Muscle layer of duodenum (tissue), 2 donors: ENCODE results near the gene DYSF.
"Not testable (repeated sequence)": the region's sequence is repeated elsewhere in the genome, so short reads cannot be mapped to it uniquely, and the experiment has no call there.

Source experiments
- H3K27ac ChIP-seq: one replicate; pipeline ENCODE4 v1.7.0; 2013; ENCODE audit warnings: mild to moderate bottlenecking, low read length
- H3K27me3 ChIP-seq: one replicate; pipeline ENCODE4 v1.7.0; 2013; ENCODE audit warnings: low read depth, mild to moderate bottlenecking, control low read depth, low read length
- H3K36me3 ChIP-seq, 2 donors: one replicate each; pipeline ENCODE4 v1.7.0; 2013; ENCODE audit warnings: low read length in 2 of 2, control low read depth in 1 of 2, mild to moderate bottlenecking in 1 of 2; ENCODE audit not compliant: insufficient read depth in 2 of 2, control insufficient read depth in 1 of 2
- H3K4me1 ChIP-seq, 2 donors: one replicate each; pipeline ENCODE4 v1.7.0; 2013; ENCODE audit warnings: low read length in 2 of 2, mild to moderate bottlenecking in 2 of 2, control low read depth in 1 of 2, moderate library complexity in 1 of 2; ENCODE audit not compliant: insufficient read depth in 2 of 2, control insufficient read depth in 1 of 2
- H3K4me3 ChIP-seq, 2 donors: one replicate each; pipeline ENCODE4 v1.7.0; 2013; ENCODE audit warnings: low read length in 2 of 2, low read depth in 1 of 2, mild to moderate bottlenecking in 1 of 2
- H3K9me3 ChIP-seq, 2 donors: one replicate each; pipeline ENCODE4 v1.7.0; 2013; ENCODE audit warnings: low read length in 2 of 2, control low read depth in 1 of 2, mild to moderate bottlenecking in 1 of 2; ENCODE audit not compliant: control insufficient read depth in 1 of 2
- donor health status: healthy.

DYSF gene

GRCh38 chr2:71453404-71454220, at the start of gene DYSF:
Gene DYSF, plus strand, starts transcription at chr2:71453561.
- Histone ChIP-seq H3K27me3 (no peaks in the 10 kb centered on the region), H3K36me3 (no peaks in the 10 kb centered on the region), H3K9me3 (no peaks in the 10 kb centered on the region), H3K4me1 (peaks cover 11 to 58% of the 10 kb centered on the region in 2 donors), H3K4me3 (peak within 1 kb of the TSS; percentile 63 to 65), H3K27ac (peak within 1 kb of the TSS; percentile 56)

- no peaks in the 10 kb centered on the region for H3K4me1 ChIP-seq
- no peak overlapping the region for H3K4me3 ChIP-seq
- no peaks in the 10 kb centered on the region for H3K9me3 ChIP-seq
- peaks cover 36 to 37% of the 10 kb centered on the region in 2 donors for H3K36me3 ChIP-seq
- H3K27ac ChIP-seq: no peak overlapping the region
- no peaks in the 10 kb centered on the region for H3K27me3 ChIP-seq
Observed at GRCh38 chr2:71409611-71410010, 43.8 kb upstream of the DYSF start.

GRCh38 chr2:71410696-71411095, 42.7 kb upstream of the DYSF start:
- H3K27me3 ChIP-seq: no peaks in the 10 kb centered on the region
- no peak overlapping the region for H3K27ac ChIP-seq
- H3K4me1 ChIP-seq: no peaks in the 10 kb centered on the region

GRCh38 chr2:71416866-71417265, 36.5 kb upstream of the DYSF start:
- H3K4me3 ChIP-seq, H3K36me3 ChIP-seq, H3K27me3 ChIP-seq, H3K4me1 ChIP-seq, H3K9me3 ChIP-seq, H3K27ac ChIP-seq: not testable (repeated sequence)

More at GRCh38 chr2:71410696-71411095, 42.7 kb upstream of the DYSF start:
- Histone ChIP-seq H3K4me3 (no peak overlapping the region), H3K9me3 (no peaks in the 10 kb centered on the region), H3K36me3 (peaks cover 26 to 27% of the 10 kb centered on the region in 2 donors)

GRCh38 chr2:71417300-71418202, 35.8 kb upstream of the DYSF start:
- peak overlapping the region; percentile 67 for H3K27ac ChIP-seq
- peaks cover 0 to 3% of the 10 kb centered on the region in 2 donors for H3K4me1 ChIP-seq
- H3K27me3 ChIP-seq: no peaks in the 10 kb centered on the region
- H3K9me3 ChIP-seq: no peaks in the 10 kb centered on the region
- H3K36me3 ChIP-seq: peaks cover under 1 to 3% of the 10 kb centered on the region in 2 donors
- H3K4me3 ChIP-seq: peak overlapping the region in 1 of 2 donors; percentile 45

- peaks cover 0 to 3% of the 10 kb centered on the region in 2 donors for H3K4me1 ChIP-seq
- H3K36me3 ChIP-seq: peaks cover 7 to 19% of the 10 kb centered on the region in 2 donors
- no peak overlapping the region for H3K4me3 ChIP-seq
- H3K27me3 ChIP-seq: no peaks in the 10 kb centered on the region
- no peak overlapping the region for H3K27ac ChIP-seq
- no peaks in the 10 kb centered on the region for H3K9me3 ChIP-seq
Observed at GRCh38 chr2:71419145-71419544, 34.2 kb upstream of the DYSF start.

GRCh38 chr2:71419976-71420375, 33.4 kb upstream of the DYSF start:
- H3K4me1 ChIP-seq: peaks cover 0 to 3% of the 10 kb centered on the region in 2 donors
- no peaks in the 10 kb centered on the region for H3K9me3 ChIP-seq
- H3K27me3 ChIP-seq: no peaks in the 10 kb centered on the region
- no peak overlapping the region for H3K4me3 ChIP-seq
- peaks cover 7 to 26% of the 10 kb centered on the region in 2 donors for H3K36me3 ChIP-seq
- no peak overlapping the region for H3K27ac ChIP-seq

- H3K36me3 ChIP-seq: peaks cover 24 to 46% of the 10 kb centered on the region in 2 donors
- no peak overlapping the region for H3K27ac ChIP-seq
- H3K4me1 ChIP-seq: peaks cover 0 to 3% of the 10 kb centered on the region in 2 donors
- no peaks in the 10 kb centered on the region for H3K9me3 ChIP-seq
- no peak overlapping the region for H3K4me3 ChIP-seq
- H3K27me3 ChIP-seq: no peaks in the 10 kb centered on the region
Observed at GRCh38 chr2:71422786-71423185, 30.6 kb upstream of the DYSF start.

- Histone ChIP-seq H3K4me3 (no peak overlapping the region), H3K36me3 (peaks cover 32 to 51% of the 10 kb centered on the region in 2 donors), H3K27me3 (no peaks in the 10 kb centered on the region), H3K9me3 (no peaks in the 10 kb centered on the region), H3K4me1 (peaks cover 0 to 3% of the 10 kb centered on the region in 2 donors), H3K27ac (no peak overlapping the region)
Observed at GRCh38 chr2:71423817-71424420, 29.4 kb upstream of the DYSF start.

- Histone ChIP-seq H3K36me3 (peaks cover 47 to 58% of the 10 kb centered on the region in 2 donors), H3K4me3 (no peak overlapping the region), H3K9me3 (no peaks in the 10 kb centered on the region), H3K4me1 (peaks cover 0 to 3% of the 10 kb centered on the region in 2 donors), H3K27me3 (no peaks in the 10 kb centered on the region), H3K27ac (no peak overlapping the region)
Observed at GRCh38 chr2:71426721-71427120, 26.6 kb upstream of the DYSF start.
